HG03139 (cell line): ENCODE results near the gene PRSS3.
"Not testable (repeated sequence)": the region's sequence is repeated elsewhere in the genome, so short reads cannot be mapped to it uniquely, and the experiment has no call there.

Source experiments
- ATAC-seq: cut with Tn5 transposase; IDR thresholded peaks from one replicate; pipeline ENCODE4 v1.9.1; 2021; ENCODE audit not compliant: unreplicated experiment

The PRSS3 gene

DNA sequence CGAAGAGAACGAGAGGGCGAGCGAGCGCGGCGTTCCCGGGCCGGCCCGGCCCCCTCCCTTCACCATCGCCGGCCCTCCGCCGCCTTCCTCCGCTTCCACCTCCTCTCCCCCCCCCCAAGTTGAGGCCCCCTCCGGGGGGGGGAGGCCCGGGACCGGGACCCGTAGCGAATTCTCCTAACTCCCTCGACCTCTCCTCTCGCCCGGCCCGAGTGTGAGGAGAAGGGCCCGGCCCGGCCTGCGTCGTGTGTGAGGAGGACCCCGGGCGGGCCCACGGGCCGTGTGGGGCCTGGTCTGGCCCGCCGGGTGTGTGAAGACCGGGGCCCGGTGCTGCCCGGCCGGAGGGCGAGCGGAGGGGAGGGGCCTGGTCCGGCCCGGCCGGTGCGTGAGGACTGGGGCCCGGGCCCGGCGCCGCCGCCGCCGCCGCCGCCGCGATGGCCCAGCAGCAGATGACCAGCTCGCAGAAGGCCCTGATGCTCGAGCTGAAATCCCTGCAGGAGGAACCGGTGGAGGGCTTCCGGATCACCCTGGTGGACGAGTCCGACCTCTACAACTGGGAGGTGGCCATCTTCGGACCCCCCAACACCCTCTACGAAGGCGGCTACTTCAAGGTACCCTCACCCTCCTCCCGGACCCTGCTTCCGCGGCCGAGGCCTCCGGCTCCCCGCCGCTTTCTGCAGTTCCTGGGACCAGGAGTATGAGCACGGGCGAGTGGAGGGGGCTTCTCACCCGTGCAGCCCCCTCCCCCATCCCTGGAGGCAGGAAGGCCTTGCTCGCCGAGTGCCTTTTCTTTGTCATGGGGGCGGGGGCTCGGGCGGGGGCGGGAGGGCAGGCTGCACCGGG lies 22.2 kb downstream of the PRSS3 start:
- ATAC-seq, result peak; percentile 19

- ATAC-seq, result no peak
Measured at GRCh38 chr9:33818167-33818846, 22.9 kb downstream of the PRSS3 start.

GRCh38 chr9:33818847-33819500 lies 23.6 kb downstream of the PRSS3 start:
- ATAC-seq, result no peak

DNA sequence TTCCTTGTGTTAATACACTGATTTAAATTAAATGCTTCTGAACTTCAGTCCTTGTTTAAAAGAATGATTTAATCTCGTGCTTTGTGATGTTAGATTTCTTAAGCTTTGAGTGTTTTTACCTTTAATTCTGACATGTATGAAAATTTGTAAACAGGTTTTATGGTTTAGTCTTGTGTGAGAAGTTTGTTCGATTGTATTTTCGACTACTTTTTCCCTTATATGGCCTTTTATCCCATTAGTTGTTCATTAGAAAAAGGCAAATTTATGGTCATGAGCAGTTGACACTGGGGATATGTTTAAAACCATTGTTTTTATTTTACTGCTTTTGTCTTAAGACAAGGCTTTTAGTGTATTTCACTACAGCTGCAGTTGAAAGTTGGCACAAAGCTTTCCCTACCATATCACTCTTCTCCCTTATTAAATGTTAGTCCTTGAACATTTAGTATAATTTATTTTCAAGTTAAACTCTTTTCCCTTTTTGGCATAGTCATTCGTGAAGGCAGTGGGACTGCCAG lies 24.9 kb downstream of the PRSS3 start:
- no peak for ATAC-seq

DNA sequence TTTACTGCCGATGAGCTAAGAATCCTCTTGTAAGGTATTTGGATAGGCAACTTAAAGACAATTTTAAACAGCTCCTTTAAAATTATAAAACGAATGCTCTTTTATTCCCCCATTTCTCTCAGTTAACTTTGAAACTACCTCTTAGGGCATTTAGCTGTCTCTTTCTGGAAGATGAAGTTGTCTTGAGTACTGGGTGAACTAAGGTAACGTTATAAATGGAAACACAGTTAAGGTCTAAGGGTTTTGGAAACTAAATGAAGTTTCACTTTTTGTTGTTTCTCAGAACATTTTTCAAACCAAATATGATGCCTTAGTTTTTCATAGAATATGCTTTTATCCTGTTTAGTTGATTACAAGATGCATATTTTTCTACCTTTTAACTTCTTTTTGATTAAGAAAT lies 28.4 kb downstream of the PRSS3 start:
- no peak for ATAC-seq

DNA sequence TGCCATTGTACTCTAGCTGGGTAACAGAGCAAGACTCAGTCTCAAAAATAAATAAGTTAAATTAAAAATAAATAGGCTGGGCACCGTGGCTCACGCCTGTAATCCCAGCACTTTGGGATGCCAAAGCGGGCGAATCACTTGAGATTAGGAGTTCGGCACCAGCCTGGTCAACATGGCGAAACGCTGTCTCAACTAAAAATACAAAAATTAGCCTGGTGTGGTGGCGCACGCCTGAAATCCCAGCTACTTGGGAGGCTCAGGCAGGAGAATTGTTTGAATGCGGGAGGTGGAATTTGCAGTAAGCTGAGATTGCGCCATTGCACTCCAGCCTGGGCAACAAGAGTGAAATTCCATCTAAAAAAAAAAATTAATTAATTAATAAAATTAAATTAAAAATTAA lies 31.9 kb downstream of the PRSS3 start:
- not testable (repeated sequence) for ATAC-seq

GRCh38 chr9:33829641-33830230 lies 34.4 kb downstream of the PRSS3 start:
- ATAC-seq, result not testable (repeated sequence)

GRCh38 chr9:33835625-33836260 lies 40.4 kb downstream of the PRSS3 start:
- no peak for ATAC-seq

DNA sequence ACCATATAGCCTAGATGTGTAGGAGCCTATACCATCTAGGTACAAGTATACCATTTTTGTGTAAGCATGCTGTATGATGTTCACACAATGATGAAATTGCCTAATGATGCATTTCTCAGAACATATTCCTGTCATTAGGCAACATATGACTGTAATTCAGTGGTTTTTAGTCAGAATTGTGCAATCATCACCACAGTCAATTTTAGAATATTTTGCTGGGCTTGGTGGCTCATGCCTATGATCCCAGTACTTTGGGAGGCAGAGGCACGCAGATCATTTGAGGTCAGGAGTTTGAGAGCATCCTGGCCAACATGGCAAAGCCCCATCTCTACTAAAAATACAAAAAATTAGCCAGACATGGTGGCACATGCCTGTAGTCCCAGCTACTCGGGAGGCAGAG lies 40.9 kb downstream of the PRSS3 start:
- ATAC-seq, result not testable (repeated sequence)

GRCh38 chr9:33837138-33837537 lies 41.8 kb downstream of the PRSS3 start:
- no peak for ATAC-seq

DNA sequence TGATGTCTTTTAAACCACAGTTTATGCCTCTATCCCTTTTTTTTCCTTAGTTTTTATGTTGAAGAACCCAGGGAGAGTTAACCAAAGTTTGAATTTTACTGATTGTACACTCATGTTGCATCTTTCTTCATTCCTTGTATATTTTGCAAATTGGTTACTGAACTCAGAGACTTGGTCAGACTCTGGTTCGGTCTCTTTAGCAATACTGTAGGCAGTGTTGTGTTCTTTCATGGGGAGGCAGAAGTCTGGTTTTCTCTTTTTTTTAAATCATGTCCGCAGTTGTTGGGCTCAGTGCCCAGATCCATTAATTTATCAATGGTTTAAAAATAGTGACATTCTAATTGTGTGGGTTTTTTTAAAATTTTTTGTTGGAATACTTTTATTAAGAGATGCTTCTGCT lies 45.0 kb downstream of the PRSS3 start:
- ATAC-seq, result no peak

DNA sequence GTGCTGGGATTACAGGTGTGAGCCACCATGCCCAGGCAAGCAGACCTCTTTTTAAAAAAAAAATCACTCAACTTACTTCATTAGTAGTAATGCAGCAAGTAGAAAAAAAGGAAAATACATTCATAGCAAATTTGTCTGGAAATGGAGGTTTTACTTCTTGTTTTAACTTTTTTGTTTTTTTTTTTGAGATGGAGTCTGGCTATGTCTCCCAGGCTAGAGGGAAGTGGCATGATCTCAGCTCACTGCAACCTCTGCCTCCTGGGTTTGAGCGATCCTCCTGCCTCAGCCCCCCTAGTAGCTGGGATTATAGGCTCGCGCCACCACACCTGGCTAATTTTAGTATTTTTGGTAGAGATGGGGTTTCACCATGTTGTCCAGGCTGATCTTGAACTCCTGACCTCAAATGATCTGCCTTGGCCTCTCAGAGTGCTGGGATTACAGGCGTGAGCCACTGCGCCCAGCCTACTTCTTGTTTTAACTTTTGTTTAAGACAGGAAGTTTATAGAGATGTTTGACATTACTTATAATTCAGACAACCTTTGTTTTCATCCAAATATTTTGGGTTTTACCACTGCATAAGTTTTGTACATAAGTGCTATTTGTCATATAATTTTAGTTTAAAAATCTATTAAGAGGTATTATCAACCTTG lies 48.1 kb downstream of the PRSS3 start:
- no peak for ATAC-seq

GRCh38 chr9:33846231-33846630 lies 50.9 kb downstream of the PRSS3 start:
- no peak for ATAC-seq

- ATAC-seq, result not testable (repeated sequence)
Measured at GRCh38 chr9:33847894-33848205, 52.5 kb downstream of the PRSS3 start.
